Measurements from ENCODE around the gene HPS4. TPM values are rescaled to one million over a fixed set of nuclear protein-coding genes. Genes with fewer than 3 reads are reported as not detected.
A peak's percentile ranks its signal among the peaks of the same experiment; 100 is the strongest.

Gene HPS4
- total RNA-seq, 1 experiment from 2014 or later: 26.2 TPM

DNA sequence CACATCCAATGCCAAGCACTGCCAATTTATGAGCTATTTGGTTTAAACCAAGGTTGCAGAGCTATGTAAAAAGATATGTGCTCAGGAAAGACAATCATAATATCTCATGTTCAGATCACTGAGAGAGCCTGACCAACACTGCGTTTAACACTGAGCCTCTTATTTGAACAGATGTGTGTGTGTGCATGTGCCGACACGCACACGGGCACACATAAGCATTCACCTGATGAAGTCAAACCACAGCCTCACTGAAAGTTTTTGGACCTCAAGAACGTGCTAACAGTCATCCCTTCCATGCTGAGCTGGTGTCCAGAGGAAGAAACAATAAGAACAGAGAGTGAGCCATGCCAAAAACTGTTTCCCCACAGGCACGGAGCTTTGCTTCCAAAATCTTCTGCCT lies 23.4 kb downstream of the HPS4 start:
- no peak for ATAC-seq
- Histone ChIP-seq H3K36me3 (ENCODE audit: control insufficient read depth, insufficient read depth, low read length) (peaks cover 3% of the 10 kb centered on the region; the same call in 1 of the 2 replicates), H3K9me3 (ENCODE audit: control insufficient read depth, insufficient read depth, low read depth, low read length) (no peaks in the 10 kb centered on the region), H3K4me1 (ENCODE audit: control insufficient read depth, insufficient read depth, low read length) (no peaks in the 10 kb centered on the region), H3K27me3 (ENCODE audit: control insufficient read depth, insufficient read depth, low read length) (no peaks in the 10 kb centered on the region), H3K4me3 (ENCODE audit: low read depth in 2 of 2, low read length in 2 of 2) (no peak overlapping the region), H3K27ac (ENCODE audit: low read length) (no peak overlapping the region)
- in situ Hi-C loops (cut with HindIII; ENCODE audit: low pct_unique_long_range_greater_than_20kb, low sequenced_read_pairs): no loop called here
- TSS peak; percentile 26 for BruUV-seq (replicated peaks)
- TF ChIP-seq, protein P1, sequence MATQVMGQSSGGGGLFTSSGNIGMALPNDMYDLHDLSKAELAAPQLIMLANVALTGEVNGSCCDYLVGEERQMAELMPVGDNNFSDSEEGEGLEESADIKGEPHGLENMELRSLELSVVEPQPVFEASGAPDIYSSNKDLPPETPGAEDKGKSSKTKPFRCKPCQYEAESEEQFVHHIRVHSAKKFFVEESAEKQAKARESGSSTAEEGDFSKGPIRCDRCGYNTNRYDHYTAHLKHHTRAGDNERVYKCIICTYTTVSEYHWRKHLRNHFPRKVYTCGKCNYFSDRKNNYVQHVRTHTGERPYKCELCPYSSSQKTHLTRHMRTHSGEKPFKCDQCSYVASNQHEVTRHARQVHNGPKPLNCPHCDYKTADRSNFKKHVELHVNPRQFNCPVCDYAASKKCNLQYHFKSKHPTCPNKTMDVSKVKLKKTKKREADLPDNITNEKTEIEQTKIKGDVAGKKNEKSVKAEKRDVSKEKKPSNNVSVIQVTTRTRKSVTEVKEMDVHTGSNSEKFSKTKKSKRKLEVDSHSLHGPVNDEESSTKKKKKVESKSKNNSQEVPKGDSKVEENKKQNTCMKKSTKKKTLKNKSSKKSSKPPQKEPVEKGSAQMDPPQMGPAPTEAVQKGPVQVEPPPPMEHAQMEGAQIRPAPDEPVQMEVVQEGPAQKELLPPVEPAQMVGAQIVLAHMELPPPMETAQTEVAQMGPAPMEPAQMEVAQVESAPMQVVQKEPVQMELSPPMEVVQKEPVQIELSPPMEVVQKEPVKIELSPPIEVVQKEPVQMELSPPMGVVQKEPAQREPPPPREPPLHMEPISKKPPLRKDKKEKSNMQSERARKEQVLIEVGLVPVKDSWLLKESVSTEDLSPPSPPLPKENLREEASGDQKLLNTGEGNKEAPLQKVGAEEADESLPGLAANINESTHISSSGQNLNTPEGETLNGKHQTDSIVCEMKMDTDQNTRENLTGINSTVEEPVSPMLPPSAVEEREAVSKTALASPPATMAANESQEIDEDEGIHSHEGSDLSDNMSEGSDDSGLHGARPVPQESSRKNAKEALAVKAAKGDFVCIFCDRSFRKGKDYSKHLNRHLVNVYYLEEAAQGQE (IDR thresholded peaks at IDR 0.05; ENCODE audit: insufficient read depth in 1 of 2, low read depth in 2 of 2, low read length in 1 of 2): no peak
- TF ChIP-seq TCF7L2 (IDR thresholded peaks at IDR 0.05; ENCODE audit: low read depth, low read length) (no peak), POLR2AphosphoS5 (IDR thresholded peaks at IDR 0.05; ENCODE audit: low read depth, low read length) (no peak)
- TF ChIP-seq, protein P2, sequence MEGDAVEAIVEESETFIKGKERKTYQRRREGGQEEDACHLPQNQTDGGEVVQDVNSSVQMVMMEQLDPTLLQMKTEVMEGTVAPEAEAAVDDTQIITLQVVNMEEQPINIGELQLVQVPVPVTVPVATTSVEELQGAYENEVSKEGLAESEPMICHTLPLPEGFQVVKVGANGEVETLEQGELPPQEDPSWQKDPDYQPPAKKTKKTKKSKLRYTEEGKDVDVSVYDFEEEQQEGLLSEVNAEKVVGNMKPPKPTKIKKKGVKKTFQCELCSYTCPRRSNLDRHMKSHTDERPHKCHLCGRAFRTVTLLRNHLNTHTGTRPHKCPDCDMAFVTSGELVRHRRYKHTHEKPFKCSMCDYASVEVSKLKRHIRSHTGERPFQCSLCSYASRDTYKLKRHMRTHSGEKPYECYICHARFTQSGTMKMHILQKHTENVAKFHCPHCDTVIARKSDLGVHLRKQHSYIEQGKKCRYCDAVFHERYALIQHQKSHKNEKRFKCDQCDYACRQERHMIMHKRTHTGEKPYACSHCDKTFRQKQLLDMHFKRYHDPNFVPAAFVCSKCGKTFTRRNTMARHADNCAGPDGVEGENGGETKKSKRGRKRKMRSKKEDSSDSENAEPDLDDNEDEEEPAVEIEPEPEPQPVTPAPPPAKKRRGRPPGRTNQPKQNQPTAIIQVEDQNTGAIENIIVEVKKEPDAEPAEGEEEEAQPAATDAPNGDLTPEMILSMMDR (IDR thresholded peaks at IDR 0.05): no peak
- no peak for DNase-seq (ENCODE audit: low read depth, low spot score)
- ChIA-PET CTCF (interaction anchor here (0.6 kb wide), 1 partner anchor 18 kb away, joined by 8 read pairs; no protein-coding TSS in a partner anchor), POLR2A (no interaction called here)
- intact Hi-C loops (cut with micrococcal nuclease; ENCODE audit: unreplicated experiment): loop anchor here (5.0 to 10.0 kb wide), 2 partner anchors 58 to 95 kb away; no protein-coding TSS in a partner anchor

GRCh38 chr22:26457661-26458272 lies 25.8 kb downstream of the HPS4 start:
- TF ChIP-seq, protein P2 (IDR thresholded peaks at IDR 0.05): no peak
- no peak for TF ChIP-seq POLR2AphosphoS5 (IDR thresholded peaks at IDR 0.05; ENCODE audit: low read depth, low read length)
- TF ChIP-seq TCF7L2 (IDR thresholded peaks at IDR 0.05; ENCODE audit: low read depth, low read length): no peak
- TF ChIP-seq, protein P1 (IDR thresholded peaks at IDR 0.05; ENCODE audit: insufficient read depth in 1 of 2, low read depth in 2 of 2, low read length in 1 of 2): no peak
- TF ChIP-seq SIN3A (IDR thresholded peaks at IDR 0.05; ENCODE audit: borderline replicate concordance, insufficient read depth, low read depth, low read length): no peak
- Histone ChIP-seq H3K4me3 (ENCODE audit: low read depth in 2 of 2, low read length in 2 of 2) (no peak overlapping the region), H3K36me3 (ENCODE audit: control insufficient read depth, insufficient read depth, low read length) (0 out of 2 replicates have a peak, but pooled peaks cover 3% of the 10 kb centered on the region), H3K9me3 (ENCODE audit: control insufficient read depth, insufficient read depth, low read depth, low read length) (no peaks in the 10 kb centered on the region), H3K27me3 (ENCODE audit: control insufficient read depth, insufficient read depth, low read length) (no peaks in the 10 kb centered on the region), H3K4me1 (ENCODE audit: control insufficient read depth, insufficient read depth, low read length) (no peaks in the 10 kb centered on the region), H3K27ac (ENCODE audit: low read length) (no peak overlapping the region)
- ATAC-seq (no peak), DNase-seq (ENCODE audit: low read depth, low spot score) (no peak)
- CTCF ChIA-PET: no interaction called here
- in situ Hi-C loops (cut with HindIII; ENCODE audit: low pct_unique_long_range_greater_than_20kb, low sequenced_read_pairs) (no loop called here), intact Hi-C loops (cut with micrococcal nuclease; ENCODE audit: unreplicated experiment) (no loop called here)
- POLR2A ChIA-PET: no interaction called here
- BruUV-seq (replicated peaks): no TSS peak

All from Panc1 (cell line).